GM23338 (cell line): ENCODE data around the gene SUPT3H. TPM values are rescaled to one million over a fixed set of nuclear protein-coding genes. Genes with fewer than 3 reads are reported as not detected.

Source experiments
- ATAC-seq: fragments of 200-7000 bp; cut with Tn5 transposase; 3 replicates; pipeline ENCODE4 v1.9.1; 2020
- DNase-seq: peaks from one replicate; pipeline ENCODE4 v3.0.0-alpha.2; 2015; ENCODE audit warnings: low spot score
- H2AFZ ChIP-seq: fragments of 200-600 bp; sonication (generic); 2 replicates; pipeline ENCODE4 v1.8.0; 2016; ENCODE audit warnings: antibody characterized with exemption, mild to moderate bottlenecking, moderate library complexity
- H3F3A ChIP-seq: fragments of 200-600 bp; sonication (generic); replicated peaks from 2 replicates; pipeline ENCODE4 v1.8.0; 2017; ENCODE audit warnings: antibody characterized with exemption, mixed run types, low read depth
- H3K27ac ChIP-seq: fragments of 200-600 bp; sonication (generic); 2 replicates; pipeline ENCODE4 v1.6.1; 2016; ENCODE audit warnings: low read depth
- H3K27me3 ChIP-seq: fragments of 200-600 bp; sonication (generic); 2 replicates; pipeline ENCODE4 v1.8.0; 2016; ENCODE audit warnings: mild to moderate bottlenecking, mixed run types, moderate library complexity; ENCODE audit not compliant: insufficient read depth
- H3K36me3 ChIP-seq: fragments of 200-600 bp; sonication (generic); 2 replicates; pipeline ENCODE4 v1.8.0; 2016; ENCODE audit warnings: mild to moderate bottlenecking; ENCODE audit not compliant: insufficient read depth
- H3K4me1 ChIP-seq: fragments of 200-600 bp; sonication (generic); 2 replicates; pipeline ENCODE4 v1.8.0; 2016; ENCODE audit warnings: mild to moderate bottlenecking, moderate library complexity; ENCODE audit not compliant: insufficient read depth
- H3K4me2 ChIP-seq: fragments of 200-600 bp; sonication (generic); 2 replicates; pipeline ENCODE4 v1.7.1; 2017; ENCODE audit warnings: mixed run types
- H3K4me3 ChIP-seq: fragments of 200-600 bp; sonication (generic); 2 replicates; pipeline ENCODE4 v1.6.1; 2016; ENCODE audit warnings: mixed run types
- H3K79me2 ChIP-seq: fragments of 200-600 bp; sonication (generic); replicated peaks from 2 replicates; pipeline ENCODE4 v1.8.0; 2017; ENCODE audit warnings: mild to moderate bottlenecking; ENCODE audit not compliant: insufficient read depth
- H3K9me2 ChIP-seq: fragments of 200-600 bp; sonication (generic); 2 replicates; pipeline ENCODE4 v1.8.0; 2017; ENCODE audit not compliant: insufficient read depth
- H4K20me1 ChIP-seq: fragments of 200-600 bp; sonication (generic); replicated peaks from 2 replicates; pipeline ENCODE4 v1.8.0; 2017; ENCODE audit warnings: mild to moderate bottlenecking; ENCODE audit not compliant: insufficient read depth
- H3K27ac Mint-ChIP-seq: 2 replicates; pipeline ENCODE4 v1.8.0; 2020; ENCODE audit warnings: inconsistent platforms, mild to moderate bottlenecking, moderate library complexity, mixed read lengths
- H3K27me3 Mint-ChIP-seq: 3 replicates; pipeline ENCODE4 v1.8.0; 2022; ENCODE audit warnings: low read depth, mild to moderate bottlenecking, moderate library complexity, mixed read lengths, inconsistent platforms; ENCODE audit not compliant: insufficient read depth, poor library complexity
- H3K36me3 Mint-ChIP-seq: 3 replicates; pipeline ENCODE4 v1.8.0; 2021; ENCODE audit warnings: low read depth, mild to moderate bottlenecking, inconsistent platforms, moderate library complexity, mixed read lengths
- H3K4me1 Mint-ChIP-seq: 3 replicates; pipeline ENCODE4 v1.8.0; 2020; ENCODE audit warnings: mild to moderate bottlenecking, inconsistent platforms, mixed read lengths
- H3K4me3 Mint-ChIP-seq: 3 replicates; pipeline ENCODE4 v1.8.0; 2021; ENCODE audit warnings: moderate library complexity, mild to moderate bottlenecking, inconsistent platforms, mixed read lengths
- H3K9me3 Mint-ChIP-seq: 3 replicates; pipeline ENCODE4 v1.8.0; 2020; ENCODE audit warnings: moderate library complexity, mild to moderate bottlenecking, inconsistent platforms, mixed read lengths
- CREB1 ChIP-seq: fragments of 250-450 bp; sonication (Bioruptor Pico); IDR thresholded peaks from 2 replicates; pipeline ENCODE4 v1.5.0; 2020; ENCODE audit warnings: low read depth, mild to moderate bottlenecking, moderate library complexity
- EZH2 ChIP-seq: fragments of 200-600 bp; sonication (generic); IDR thresholded peaks from one replicate; pipeline ENCODE4 v1.8.0; 2017; ENCODE audit warnings: antibody characterized with exemption, mild to moderate bottlenecking, low read depth; ENCODE audit not compliant: unreplicated experiment
- EZH2phosphoT487 ChIP-seq: fragments of 200-600 bp; sonication (generic); IDR thresholded peaks from one replicate; pipeline ENCODE4 v1.8.1; 2018; ENCODE audit warnings: antibody characterized with exemption; ENCODE audit not compliant: unreplicated experiment
- JUNB ChIP-seq: IDR thresholded peaks from one replicate; pipeline ENCODE4 v1.6.1; 2016; ENCODE audit warnings: antibody characterized with exemption; ENCODE audit not compliant: unreplicated experiment
- NANOG ChIP-seq: IDR thresholded peaks from 2 replicates; pipeline ENCODE4 v1.6.1; 2016; ENCODE audit warnings: antibody characterized with exemption, borderline replicate concordance
- POLR2AphosphoS5 ChIP-seq: IDR thresholded peaks from 2 replicates; pipeline ENCODE4 v1.6.1; 2016; ENCODE audit warnings: antibody characterized with exemption, low read depth
- STAT1 ChIP-seq: IDR thresholded peaks from one replicate; pipeline ENCODE4 v1.6.1; 2016; ENCODE audit warnings: antibody characterized with exemption; ENCODE audit not compliant: unreplicated experiment
- ZNF114 ChIP-seq: fragments of 250-450 bp; sonication (Bioruptor Pico); IDR thresholded peaks from 2 replicates; pipeline ENCODE4 v1.5.0; 2020; ENCODE audit warnings: mild to moderate bottlenecking, moderate library complexity
- ZNF331 ChIP-seq: fragments of 250-450 bp; sonication (Bioruptor Pico); IDR thresholded peaks from 2 replicates; pipeline ENCODE4 v1.5.0; 2020; ENCODE audit warnings: low read depth, mild to moderate bottlenecking, moderate library complexity
- polyA plus RNA-seq: library from polyadenylated mRNA; unstranded; fragments of >200 nt; fragmentation: Nextera tagmentation; extraction: Ambion mirVana; gene quantifications from 2 replicates; pipeline ENCODE4 v1.2.1, GENCODE V29; 2016
- total RNA-seq: library from RNA; depleted of rRNA; stranded (reverse); fragments of >200 nt; shearing (Covaris generic); gene quantifications from 2 replicates; pipeline ENCODE4 v1.2.3, GENCODE V29; 2014
- TF ChIP-seq, protein P1 (sequence below): IDR thresholded peaks from one replicate; pipeline ENCODE4 v1.6.1; 2018; ENCODE audit warnings: antibody characterized with exemption; ENCODE audit not compliant: unreplicated experiment
- TF ChIP-seq, protein P2 (sequence below), 2 experiments: fragments of 200-600 bp in 1 of 2; sonication (generic) in 1 of 2; conservative IDR thresholded peaks; 2 replicates each; pipeline versions ENCODE4 v1.5.1 to v1.6.1; 2016 to 2017; ENCODE audit warnings: antibody characterized with exemption in 2 of 2, low read depth in 2 of 2, mild to moderate bottlenecking in 2 of 2, moderate library complexity in 1 of 2

SUPT3H gene
- total and polyA plus RNA-seq, 2 experiments from 2014 or later: 11.4 to 30.1 TPM

DNA sequence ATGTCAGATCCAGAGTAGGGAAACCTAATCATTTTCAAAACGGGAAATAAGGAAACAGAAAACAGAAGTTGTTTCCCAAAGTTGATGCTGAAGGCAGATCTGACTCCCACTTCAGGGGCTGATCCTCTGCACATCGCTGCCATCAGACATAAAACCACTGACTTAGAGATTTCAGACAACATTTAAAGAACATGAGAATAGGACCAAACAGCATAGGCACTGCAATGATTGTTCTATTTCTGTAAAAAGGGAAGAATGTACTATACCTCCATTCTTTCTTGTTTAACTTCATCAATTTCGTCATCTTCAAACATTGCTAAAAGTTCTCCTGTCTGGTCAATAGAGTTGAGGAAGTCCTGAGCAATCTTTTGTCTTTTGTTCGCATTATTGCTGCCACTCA is 374.3 kb downstream of the SUPT3H start (continued):
- TF ChIP-seq EZH2: no peak
- TF ChIP-seq CREB1 (CRISPR knock-in tag): no peak
- no peak for TF ChIP-seq EZH2phosphoT487
- no peak for TF ChIP-seq ZNF331 (CRISPR knock-in tag)
- TF ChIP-seq NANOG: no peak
- TF ChIP-seq, protein P1, sequence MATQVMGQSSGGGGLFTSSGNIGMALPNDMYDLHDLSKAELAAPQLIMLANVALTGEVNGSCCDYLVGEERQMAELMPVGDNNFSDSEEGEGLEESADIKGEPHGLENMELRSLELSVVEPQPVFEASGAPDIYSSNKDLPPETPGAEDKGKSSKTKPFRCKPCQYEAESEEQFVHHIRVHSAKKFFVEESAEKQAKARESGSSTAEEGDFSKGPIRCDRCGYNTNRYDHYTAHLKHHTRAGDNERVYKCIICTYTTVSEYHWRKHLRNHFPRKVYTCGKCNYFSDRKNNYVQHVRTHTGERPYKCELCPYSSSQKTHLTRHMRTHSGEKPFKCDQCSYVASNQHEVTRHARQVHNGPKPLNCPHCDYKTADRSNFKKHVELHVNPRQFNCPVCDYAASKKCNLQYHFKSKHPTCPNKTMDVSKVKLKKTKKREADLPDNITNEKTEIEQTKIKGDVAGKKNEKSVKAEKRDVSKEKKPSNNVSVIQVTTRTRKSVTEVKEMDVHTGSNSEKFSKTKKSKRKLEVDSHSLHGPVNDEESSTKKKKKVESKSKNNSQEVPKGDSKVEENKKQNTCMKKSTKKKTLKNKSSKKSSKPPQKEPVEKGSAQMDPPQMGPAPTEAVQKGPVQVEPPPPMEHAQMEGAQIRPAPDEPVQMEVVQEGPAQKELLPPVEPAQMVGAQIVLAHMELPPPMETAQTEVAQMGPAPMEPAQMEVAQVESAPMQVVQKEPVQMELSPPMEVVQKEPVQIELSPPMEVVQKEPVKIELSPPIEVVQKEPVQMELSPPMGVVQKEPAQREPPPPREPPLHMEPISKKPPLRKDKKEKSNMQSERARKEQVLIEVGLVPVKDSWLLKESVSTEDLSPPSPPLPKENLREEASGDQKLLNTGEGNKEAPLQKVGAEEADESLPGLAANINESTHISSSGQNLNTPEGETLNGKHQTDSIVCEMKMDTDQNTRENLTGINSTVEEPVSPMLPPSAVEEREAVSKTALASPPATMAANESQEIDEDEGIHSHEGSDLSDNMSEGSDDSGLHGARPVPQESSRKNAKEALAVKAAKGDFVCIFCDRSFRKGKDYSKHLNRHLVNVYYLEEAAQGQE: no peak

DNA sequence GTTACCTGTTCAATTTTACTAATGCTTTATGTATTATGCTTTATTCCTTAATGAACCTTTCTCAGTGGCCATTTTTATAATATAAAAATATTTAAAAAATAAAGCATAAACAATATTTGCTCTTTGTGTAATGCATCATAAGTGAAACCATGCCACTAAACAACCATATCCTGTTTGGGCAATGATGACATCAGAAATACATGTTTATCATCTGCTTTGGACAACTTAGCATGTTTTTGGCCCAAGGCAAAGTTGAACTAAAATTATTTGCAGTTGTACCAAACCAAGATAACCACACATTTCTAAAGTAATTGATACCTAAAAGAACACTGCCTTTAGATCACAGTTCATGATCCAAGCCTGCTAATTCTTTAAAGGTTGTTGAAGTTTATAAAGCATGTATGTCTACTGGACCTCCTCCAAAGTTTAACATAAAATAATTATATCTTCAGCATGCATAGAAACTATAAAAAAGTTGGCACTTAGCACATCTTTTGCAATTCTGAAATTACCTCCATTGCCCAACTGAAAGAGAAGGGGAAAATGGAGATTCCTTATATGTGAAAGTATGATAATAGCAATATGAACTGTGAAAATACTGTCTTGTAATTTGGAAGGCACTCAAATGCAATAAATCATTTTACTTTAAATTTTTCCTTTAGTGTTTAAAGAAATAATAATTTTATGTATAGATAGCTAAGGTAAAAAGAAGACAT is 375.2 kb downstream of the SUPT3H start:
- Histone ChIP-seq H3K27ac (no peak overlapping the region), H3K9me2 (peaks cover 4% of the 10 kb centered on the region; the same call in 1 of the 2 replicates), H3F3A (no peaks in the 10 kb centered on the region), H4K20me1 (no peaks in the 10 kb centered on the region), H3K36me3 (no peaks in the 10 kb centered on the region), H3K4me3 (no peak overlapping the region), H3K4me2 (no peak overlapping the region), H2AFZ (no peak overlapping the region), H3K4me1 (no peaks in the 10 kb centered on the region), H3K79me2 (no peaks in the 10 kb centered on the region), H3K27me3 (no peaks in the 10 kb centered on the region)
- Mint-ChIP-seq H3K4me1 (no peaks in the 10 kb centered on the region), H3K4me3 (no peak overlapping the region), H3K27me3 (no peaks in the 10 kb centered on the region), H3K9me3 (no peaks in the 10 kb centered on the region), H3K36me3 (no peaks in the 10 kb centered on the region), H3K27ac (no peak overlapping the region)
- TF ChIP-seq STAT1: no peak
- TF ChIP-seq CREB1 (CRISPR knock-in tag): no peak
- TF ChIP-seq EZH2phosphoT487: no peak
- TF ChIP-seq, protein P1: no peak
- no peak for TF ChIP-seq EZH2
- TF ChIP-seq JUNB: no peak
- TF ChIP-seq, protein P2, sequence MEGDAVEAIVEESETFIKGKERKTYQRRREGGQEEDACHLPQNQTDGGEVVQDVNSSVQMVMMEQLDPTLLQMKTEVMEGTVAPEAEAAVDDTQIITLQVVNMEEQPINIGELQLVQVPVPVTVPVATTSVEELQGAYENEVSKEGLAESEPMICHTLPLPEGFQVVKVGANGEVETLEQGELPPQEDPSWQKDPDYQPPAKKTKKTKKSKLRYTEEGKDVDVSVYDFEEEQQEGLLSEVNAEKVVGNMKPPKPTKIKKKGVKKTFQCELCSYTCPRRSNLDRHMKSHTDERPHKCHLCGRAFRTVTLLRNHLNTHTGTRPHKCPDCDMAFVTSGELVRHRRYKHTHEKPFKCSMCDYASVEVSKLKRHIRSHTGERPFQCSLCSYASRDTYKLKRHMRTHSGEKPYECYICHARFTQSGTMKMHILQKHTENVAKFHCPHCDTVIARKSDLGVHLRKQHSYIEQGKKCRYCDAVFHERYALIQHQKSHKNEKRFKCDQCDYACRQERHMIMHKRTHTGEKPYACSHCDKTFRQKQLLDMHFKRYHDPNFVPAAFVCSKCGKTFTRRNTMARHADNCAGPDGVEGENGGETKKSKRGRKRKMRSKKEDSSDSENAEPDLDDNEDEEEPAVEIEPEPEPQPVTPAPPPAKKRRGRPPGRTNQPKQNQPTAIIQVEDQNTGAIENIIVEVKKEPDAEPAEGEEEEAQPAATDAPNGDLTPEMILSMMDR (conservative IDR thresholded peaks at IDR 0.05; ENCODE audit: low read depth in 2 of 2): no peak
- no peak for TF ChIP-seq NANOG
- TF ChIP-seq POLR2AphosphoS5: no peak
- TF ChIP-seq ZNF114 (CRISPR knock-in tag): no peak
- no peak for DNase-seq
- ATAC-seq: no peak
